Colonic mucosa (tissue), 4 donors: ENCODE measurements around the gene EPO. TPM values are rescaled to one million over a fixed set of nuclear protein-coding genes. Genes with fewer than 3 reads are reported as not detected.

Experiments
- DNase-seq: peaks from one replicate; pipeline ENCODE4 v3.0.0-alpha.2; 2020
- H3K27ac ChIP-seq: fragments of 200-600 bp; one replicate; pipeline ENCODE4 v1.8.0; 2021
- H3K27me3 ChIP-seq: fragments of 200-600 bp; one replicate; pipeline ENCODE4 v1.8.0; 2021
- H3K36me3 ChIP-seq: fragments of 200-600 bp; one replicate; pipeline ENCODE4 v1.8.0; 2021
- H3K4me1 ChIP-seq: fragments of 200-600 bp; one replicate; pipeline ENCODE4 v1.8.0; 2021; ENCODE audit warnings: mild to moderate bottlenecking
- H3K4me3 ChIP-seq: fragments of 200-600 bp; one replicate; pipeline ENCODE4 v1.8.0; 2021
- H3K9ac ChIP-seq, 2 donors: one replicate each; pipeline ENCODE4 v1.7.0; 2013; ENCODE audit warnings: control low read depth in 2 of 2, low read depth in 2 of 2, low read length in 2 of 2
- H3K9me3 ChIP-seq: fragments of 200-600 bp; one replicate; pipeline ENCODE4 v1.8.0; 2021
- CTCF ChIP-seq: fragments of 200-600 bp; IDR thresholded peaks from one replicate; pipeline ENCODE4 v1.8.0; 2022; ENCODE audit warnings: antibody characterized with exemption, mild to moderate bottlenecking
- intact Hi-C: fragments of 100-400 bp; cut with DNase I; formaldehyde crosslinking; loops from one replicate; pipeline ENCODE4 v1.14.1; 2022
- total RNA-seq, 2 donors: library from RNA; stranded (reverse); fragmentation: NEBNext Ultra II Directional in 1 of 2; extraction: Animal tissue kit (Norgen Biotek cat#: 25700) in 1 of 2; gene quantifications; one replicate each; pipeline ENCODE4 v1.2.1, GENCODE V29; 2021
- donor health status: healthy.
- donor health status: DM: no; HTN: no; CAD: no.
- donor health status: DM: no; HTN: no; CAD: no.

The EPO gene
- total RNA-seq, 2 donors from 2014 or later: not detected

DNA sequence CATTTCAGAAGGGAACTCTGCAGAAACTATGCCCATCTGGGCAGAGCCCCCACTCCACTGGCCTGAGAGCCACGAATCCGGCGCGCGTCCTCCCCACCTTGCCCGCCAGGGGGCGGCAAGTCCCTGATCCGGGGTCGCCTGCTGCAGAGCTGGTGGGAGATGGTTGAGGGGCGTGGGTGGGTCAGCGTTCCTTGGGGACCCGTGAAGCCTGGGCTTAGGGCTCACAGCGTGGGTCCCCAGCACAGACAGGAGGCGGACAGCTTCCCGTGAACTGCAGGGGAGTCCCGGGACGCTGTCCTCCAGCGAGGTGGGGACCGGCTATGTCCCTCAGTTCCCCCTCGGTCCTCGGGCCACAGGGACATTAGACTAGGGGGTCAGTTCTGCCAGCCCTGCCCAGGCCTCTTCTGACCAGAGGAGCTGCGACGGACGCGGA, 14.9 kb upstream of the EPO start:
- Histone ChIP-seq H3K27ac (peak overlapping the region; percentile 90), H3K9me3 (no peaks in the 10 kb centered on the region), H3K4me1 (peaks cover 10% of the 10 kb centered on the region), H3K4me3 (peak overlapping the region; percentile 62), H3K9ac (peak overlapping the region; percentile 70 to 95), H3K27me3 (no peaks in the 10 kb centered on the region), H3K36me3 (no peaks in the 10 kb centered on the region)
- intact Hi-C loops: loop anchor here (5.0 kb wide), 1 partner anchor 147 kb away; the partner anchor contains the start of gene SLC12A9
- DNase-seq: peak; percentile 86
- peak; percentile 98 for TF ChIP-seq CTCF

DNA sequence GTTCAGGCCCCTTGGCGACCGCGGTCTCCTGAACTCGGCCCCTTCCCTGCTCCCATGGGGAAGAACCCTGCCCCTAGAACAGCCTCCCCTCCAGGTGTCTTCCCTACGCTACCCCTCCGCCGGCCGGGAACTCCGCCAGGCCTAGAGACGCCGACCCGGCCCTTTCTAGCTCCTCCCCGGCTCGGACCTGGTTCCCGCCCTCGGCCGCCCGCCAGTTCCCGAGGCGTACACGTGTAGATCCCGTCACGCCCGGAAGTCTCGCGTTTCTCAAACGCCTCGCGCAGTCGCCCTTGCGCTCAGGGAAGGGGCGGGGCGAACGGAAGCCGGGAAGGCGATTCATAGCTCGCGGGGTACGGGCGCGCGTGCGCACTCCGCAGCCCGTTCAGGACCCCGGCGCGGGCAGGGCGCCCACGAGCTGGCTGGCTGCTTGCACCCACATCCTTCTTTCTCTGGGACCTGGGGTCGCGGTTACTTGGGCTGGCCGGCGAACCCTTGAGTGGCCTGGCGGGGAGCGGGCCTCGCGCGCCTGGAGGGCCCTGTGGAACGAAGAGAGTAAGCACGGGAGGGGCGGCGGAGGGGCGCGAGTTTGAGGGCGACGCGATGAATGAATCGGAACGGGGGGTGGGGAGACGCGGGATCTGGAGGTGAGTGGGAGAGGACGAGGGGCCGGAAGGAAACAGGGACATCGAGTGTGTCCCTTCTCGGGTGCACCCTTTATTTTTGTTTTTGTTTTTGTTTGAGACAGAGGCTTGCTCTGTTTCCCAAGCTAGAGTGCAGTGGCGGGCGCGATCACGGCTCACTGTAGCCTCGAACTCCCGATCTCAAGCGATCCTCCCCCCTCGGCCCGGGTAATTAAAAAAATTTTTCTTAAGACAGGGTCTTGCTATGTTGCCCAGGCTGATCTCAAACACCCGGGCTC, 14.3 kb upstream of the EPO start, which contains the start of gene POP7:
Gene POP7 (plus strand): TSS at position 369 of the 919 bp plus-strand sequence. CDS start 710 bp downstream, outside the sequence.
- Histone ChIP-seq H3K4me1 (peaks cover 10% of the 10 kb centered on the region), H3K36me3 (no peaks in the 10 kb centered on the region), H3K9ac (peak within 1 kb of the TSS; percentile 70 to 95), H3K4me3 (peak within 1 kb of the TSS; percentile 62), H3K27me3 (no peaks in the 10 kb centered on the region), H3K9me3 (no peaks in the 10 kb centered on the region), H3K27ac (peak within 1 kb of the TSS; percentile 90)
- no peak for TF ChIP-seq CTCF
- DNase-seq: peak; percentile 99
- intact Hi-C loops: loop anchor here (5.0 kb wide), 1 partner anchor 146 kb away; the partner anchor contains the start of gene SLC12A9

DNA sequence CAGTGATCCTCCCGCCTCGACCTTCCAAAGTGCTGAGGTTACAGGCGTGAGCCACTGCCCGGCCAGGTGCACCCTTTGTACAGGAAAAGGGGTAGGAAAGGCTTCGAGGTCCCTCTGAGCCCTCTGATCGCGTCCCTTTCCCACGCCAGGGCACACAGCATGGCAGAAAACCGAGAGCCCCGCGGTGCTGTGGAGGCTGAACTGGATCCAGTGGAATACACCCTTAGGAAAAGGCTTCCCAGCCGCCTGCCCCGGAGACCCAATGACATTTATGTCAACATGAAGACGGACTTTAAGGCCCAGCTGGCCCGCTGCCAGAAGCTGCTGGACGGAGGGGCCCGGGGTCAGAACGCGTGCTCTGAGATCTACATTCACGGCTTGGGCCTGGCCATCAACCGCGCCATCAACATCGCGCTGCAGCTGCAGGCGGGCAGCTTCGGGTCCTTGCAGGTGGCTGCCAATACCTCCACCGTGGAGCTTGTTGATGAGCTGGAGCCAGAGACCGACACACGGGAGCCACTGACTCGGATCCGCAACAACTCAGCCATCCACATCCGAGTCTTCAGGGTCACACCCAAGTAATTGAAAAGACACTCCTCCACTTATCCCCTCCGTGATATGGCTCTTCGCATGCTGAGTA, 13.5 kb upstream of the EPO start:
- no peaks in the 10 kb centered on the region for H3K9me3 ChIP-seq
- DNase-seq: peak; percentile 41
- H3K4me1 ChIP-seq: peaks cover 10% of the 10 kb centered on the region
- H3K4me3 ChIP-seq: peak overlapping the region; percentile 62
- no peaks in the 10 kb centered on the region for H3K36me3 ChIP-seq
- no peak for TF ChIP-seq CTCF
- intact Hi-C loops: loop anchor here (5.0 kb wide), 1 partner anchor 146 kb away; the partner anchor contains the start of gene SLC12A9
- peak overlapping the region; percentile 70 to 94 for H3K9ac ChIP-seq
- no peak overlapping the region for H3K27ac ChIP-seq
- no peaks in the 10 kb centered on the region for H3K27me3 ChIP-seq

DNA sequence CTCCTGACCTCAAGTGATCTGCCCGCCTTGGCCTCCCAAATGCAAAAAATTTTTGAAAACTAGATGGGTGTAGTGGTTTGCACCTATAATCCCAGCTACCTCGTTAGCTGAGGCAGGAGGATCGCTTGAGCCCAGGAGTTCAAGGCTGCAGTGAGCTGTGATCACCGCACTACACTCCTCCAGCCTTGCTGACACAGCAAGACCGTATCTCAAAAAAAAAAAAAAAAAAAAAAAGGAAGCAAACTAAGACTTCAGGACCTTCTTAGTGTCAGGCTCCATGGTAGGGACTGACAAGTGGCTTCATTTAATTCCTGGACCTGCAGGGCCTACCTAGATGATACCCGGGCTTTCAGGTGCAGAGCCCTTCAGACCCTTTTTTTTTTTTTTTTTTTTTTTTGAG, 11.9 kb upstream of the EPO start:
- intact Hi-C loops: loop anchor here (5.0 kb wide), 1 partner anchor 144 kb away; the partner anchor contains the start of gene SLC12A9
- no peak for TF ChIP-seq CTCF
- Histone ChIP-seq H3K27me3 (no peaks in the 10 kb centered on the region), H3K36me3 (no peaks in the 10 kb centered on the region), H3K27ac (no peak overlapping the region), H3K9ac (no peak overlapping the region), H3K4me1 (peaks cover 10% of the 10 kb centered on the region), H3K4me3 (no peak overlapping the region), H3K9me3 (no peaks in the 10 kb centered on the region)
- DNase-seq: no peak

DNA sequence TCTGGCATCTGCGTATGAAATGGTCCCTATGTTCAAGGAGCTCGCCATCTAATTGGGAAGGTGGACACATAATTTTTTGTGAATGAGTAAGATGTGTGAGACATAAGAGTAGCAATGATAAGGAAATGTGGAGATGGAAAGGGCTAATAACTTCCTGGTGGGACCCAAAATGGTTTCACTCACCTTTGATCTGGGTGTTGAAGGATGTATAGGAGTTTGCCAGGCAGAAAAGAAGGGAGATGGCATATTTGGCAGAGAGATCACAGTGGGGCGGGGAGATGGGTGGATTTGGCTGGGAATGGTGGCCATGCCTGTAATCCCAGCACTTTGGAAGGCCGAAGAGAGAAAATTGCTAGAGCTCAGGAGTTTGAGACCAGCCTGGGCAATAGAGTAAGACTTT, 9.8 kb upstream of the EPO start:
- no peak for TF ChIP-seq CTCF
- Histone ChIP-seq H3K9me3 (no peaks in the 10 kb centered on the region), H3K9ac (no peak overlapping the region), H3K4me3 (no peak overlapping the region), H3K36me3 (no peaks in the 10 kb centered on the region), H3K4me1 (peaks cover 10% of the 10 kb centered on the region), H3K27ac (no peak overlapping the region), H3K27me3 (no peaks in the 10 kb centered on the region)
- intact Hi-C loops: no loop called here
- DNase-seq: no peak
